ENCODE data around the gene GREB1L.

GREB1L gene

DNA sequence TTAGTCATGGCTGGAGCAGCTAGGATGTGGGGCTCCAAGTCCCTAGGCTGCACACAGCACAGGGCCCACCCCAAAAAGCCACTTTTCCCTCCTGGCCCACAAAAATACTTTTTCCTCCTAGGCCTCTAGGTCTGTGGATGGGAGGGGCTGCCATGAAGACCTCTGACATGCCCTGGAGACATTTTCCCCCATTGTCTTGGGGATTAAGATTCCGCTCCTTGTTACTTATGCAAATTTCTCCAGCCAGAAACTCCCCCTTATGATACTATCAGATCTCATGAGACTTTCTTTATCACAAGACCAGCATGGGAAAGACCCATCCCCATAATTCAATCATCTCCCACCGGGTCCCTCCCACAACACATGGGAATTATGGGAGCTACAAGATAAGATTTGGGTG lies 232.6 kb downstream of the GREB1L start:
- FAIRE-seq (no peak), DNase-seq (ENCODE audit: insufficient read length, low spot score) (no peak)
- TF ChIP-seq PAX5 (IDR thresholded peaks at IDR 0.05; ENCODE audit: insufficient read depth, low read length, severe bottlenecking), result no peak

DNA sequence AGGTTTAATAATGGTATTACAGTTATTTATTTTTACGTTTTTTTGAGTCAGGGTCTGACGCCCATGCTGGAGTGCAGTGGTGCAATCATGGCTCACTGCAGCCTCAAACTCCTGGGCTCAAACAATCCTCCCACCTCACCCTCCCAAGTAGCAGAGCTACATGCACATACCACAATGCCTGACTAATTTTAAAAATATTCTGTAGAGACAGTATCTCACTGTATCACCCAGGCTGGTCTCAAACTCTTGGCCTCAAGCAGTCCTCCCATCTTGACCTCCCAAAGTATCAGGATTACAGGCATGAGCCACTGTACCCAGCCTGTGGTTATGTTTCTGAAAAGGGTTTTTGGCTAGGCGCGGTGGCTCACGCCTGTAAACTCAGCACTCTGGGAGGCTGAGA lies 237.7 kb downstream of the GREB1L start:
- DNase-seq (ENCODE audit: insufficient read length, low spot score) (no peak), FAIRE-seq (no peak)
- no peak for TF ChIP-seq POU2F2 (IDR thresholded peaks at IDR 0.05; ENCODE audit: low read depth, low read length)
- no peak for TF ChIP-seq TAF1 (IDR thresholded peaks at IDR 0.05; ENCODE audit: low read depth, low read length)
- TF ChIP-seq SPI1 (IDR thresholded peaks at IDR 0.05; ENCODE audit: low read depth, low read length), result no peak
- TF ChIP-seq PAX5 (IDR thresholded peaks at IDR 0.05; ENCODE audit: insufficient read depth, low read length, severe bottlenecking), result no peak
- no peak for TF ChIP-seq POLR2A (IDR thresholded peaks at IDR 0.05; ENCODE audit: low read depth, low read length)
- no peak for TF ChIP-seq POLR2AphosphoS5 (IDR thresholded peaks at IDR 0.05; ENCODE audit: low read depth, low read length)

DNA sequence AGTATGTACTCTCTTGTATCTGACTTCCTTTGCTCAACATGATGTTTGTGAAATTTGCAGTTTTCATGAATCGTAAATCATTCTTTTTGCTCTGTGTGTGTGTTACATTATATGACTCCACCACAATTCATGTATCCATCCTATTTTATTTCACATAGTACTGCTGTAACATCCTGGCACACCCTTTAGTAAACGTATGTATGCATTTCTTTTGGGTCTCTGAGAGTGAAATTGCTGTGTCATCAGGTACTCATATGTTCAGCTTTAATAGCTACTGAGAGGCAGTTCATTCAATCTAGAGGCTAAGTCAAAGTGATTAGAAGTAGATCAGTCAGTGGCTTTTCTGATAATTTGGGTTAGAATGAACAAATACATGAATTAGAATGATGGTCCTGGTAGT lies 239.7 kb downstream of the GREB1L start:
- TF ChIP-seq PAX5 (IDR thresholded peaks at IDR 0.05; ENCODE audit: insufficient read depth, low read length, severe bottlenecking) (no peak), POU2F2 (IDR thresholded peaks at IDR 0.05; ENCODE audit: low read depth, low read length) (no peak), SPI1 (IDR thresholded peaks at IDR 0.05; ENCODE audit: low read depth, low read length) (no peak), POLR2A (IDR thresholded peaks at IDR 0.05; ENCODE audit: low read depth, low read length) (no peak), POLR2AphosphoS5 (IDR thresholded peaks at IDR 0.05; ENCODE audit: low read depth, low read length) (no peak), TAF1 (IDR thresholded peaks at IDR 0.05; ENCODE audit: low read depth, low read length) (no peak)
- DNase-seq (ENCODE audit: insufficient read length, low spot score) (no peak), FAIRE-seq (no peak)

DNA sequence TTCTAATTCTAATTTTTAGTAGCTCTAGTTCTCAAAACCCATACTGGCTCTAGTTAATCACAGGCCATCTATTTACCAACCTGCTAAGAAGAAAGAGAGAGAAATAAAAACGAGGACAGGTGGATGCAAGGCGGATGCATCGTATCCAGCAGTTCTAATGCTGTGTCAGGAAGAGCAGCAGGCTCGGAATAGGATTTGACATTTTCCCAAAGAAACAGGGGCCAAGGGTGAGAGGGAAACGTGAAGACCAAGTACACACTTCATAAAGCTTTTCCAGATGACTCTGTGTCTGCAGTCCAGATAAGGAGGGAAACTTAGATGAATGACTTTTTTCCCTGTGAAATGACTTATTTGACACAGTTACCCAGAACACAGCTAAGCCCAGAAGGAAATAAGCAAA lies 241.0 kb downstream of the GREB1L start:
- no peak for FAIRE-seq
- no peak for DNase-seq (ENCODE audit: insufficient read length, low spot score)
- TF ChIP-seq POLR2A (IDR thresholded peaks at IDR 0.05; ENCODE audit: low read depth, low read length) (no peak), PAX5 (IDR thresholded peaks at IDR 0.05; ENCODE audit: insufficient read depth, low read length, severe bottlenecking) (no peak), TAF1 (IDR thresholded peaks at IDR 0.05; ENCODE audit: low read depth, low read length) (no peak), POU2F2 (IDR thresholded peaks at IDR 0.05; ENCODE audit: low read depth, low read length) (no peak), SPI1 (IDR thresholded peaks at IDR 0.05; ENCODE audit: low read depth, low read length) (no peak), POLR2AphosphoS5 (IDR thresholded peaks at IDR 0.05; ENCODE audit: low read depth, low read length) (no peak)

DNA sequence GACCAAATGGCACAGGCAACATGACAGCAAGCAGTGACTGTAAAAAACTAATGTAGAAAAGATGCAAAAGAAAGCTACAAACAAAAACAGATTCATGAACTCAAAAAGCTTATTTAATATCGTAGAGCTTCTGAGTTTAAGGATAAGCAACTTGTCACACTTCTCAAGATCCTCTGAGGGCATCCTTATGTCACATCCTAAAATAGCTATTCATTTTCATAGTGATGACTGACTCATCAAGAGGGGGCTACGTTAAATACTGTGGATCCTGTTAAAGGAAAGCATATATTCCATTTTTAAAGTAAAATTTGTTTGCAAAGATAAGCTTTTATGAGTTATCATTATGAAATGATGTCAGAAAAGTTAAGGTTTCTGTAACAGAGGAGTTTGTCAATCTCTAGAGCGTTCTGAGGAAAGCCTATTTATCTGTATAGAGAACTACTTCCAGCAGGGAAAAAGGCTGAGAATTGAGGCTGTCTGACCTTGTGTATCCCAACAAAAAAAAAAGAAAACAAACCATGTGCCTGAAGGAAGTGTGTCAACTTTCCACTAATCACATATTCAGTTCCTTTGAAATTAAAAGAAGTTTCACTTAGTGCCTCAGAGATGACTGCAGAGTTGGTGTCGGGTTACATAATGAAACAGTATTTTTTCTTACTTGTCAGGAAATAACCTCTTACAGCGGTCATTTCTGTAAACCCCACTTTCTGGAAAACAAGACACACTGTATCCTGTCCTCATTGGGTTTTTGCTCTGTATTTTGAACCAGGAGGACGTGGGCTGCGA lies 243.0 kb downstream of the GREB1L start:
- FAIRE-seq (no peak), DNase-seq (ENCODE audit: insufficient read length, low spot score) (no peak)
- TF ChIP-seq SPI1 (IDR thresholded peaks at IDR 0.05; ENCODE audit: low read depth, low read length) (no peak), POU2F2 (IDR thresholded peaks at IDR 0.05; ENCODE audit: low read depth, low read length) (no peak), PAX5 (IDR thresholded peaks at IDR 0.05; ENCODE audit: insufficient read depth, low read length, severe bottlenecking) (no peak), POLR2A (IDR thresholded peaks at IDR 0.05; ENCODE audit: low read depth, low read length) (no peak), POLR2AphosphoS5 (IDR thresholded peaks at IDR 0.05; ENCODE audit: low read depth, low read length) (no peak), TAF1 (IDR thresholded peaks at IDR 0.05; ENCODE audit: low read depth, low read length) (no peak)

DNA sequence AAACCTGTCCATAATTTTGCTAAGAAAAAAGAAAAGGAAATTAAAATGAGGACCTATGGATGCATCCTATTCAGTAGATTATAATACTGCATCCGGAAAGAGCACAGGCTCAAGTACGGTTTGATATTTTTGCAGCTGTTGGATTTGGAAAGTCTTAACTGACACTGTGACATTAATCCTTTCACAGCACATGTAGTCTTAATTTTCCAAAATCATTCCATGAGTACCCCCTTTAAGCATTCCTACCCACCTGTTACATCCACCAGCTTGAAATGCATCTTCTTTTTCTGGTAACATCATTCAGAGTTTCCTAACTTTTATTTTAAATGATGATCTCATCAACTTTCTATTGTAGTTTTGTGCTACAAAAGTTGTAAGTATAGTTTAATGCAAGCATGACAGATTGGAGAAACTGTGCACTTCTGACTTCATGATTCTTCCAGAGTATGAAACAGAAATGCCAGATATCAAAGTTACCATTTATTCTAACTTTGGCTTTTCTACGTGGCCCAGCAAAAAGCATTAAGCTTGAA lies 244.9 kb downstream of the GREB1L start:
- no peak for FAIRE-seq
- TF ChIP-seq POU2F2 (IDR thresholded peaks at IDR 0.05; ENCODE audit: low read depth, low read length) (no peak), POLR2A (IDR thresholded peaks at IDR 0.05; ENCODE audit: low read depth, low read length) (no peak), PAX5 (IDR thresholded peaks at IDR 0.05; ENCODE audit: insufficient read depth, low read length, severe bottlenecking) (no peak), TAF1 (IDR thresholded peaks at IDR 0.05; ENCODE audit: low read depth, low read length) (no peak), POLR2AphosphoS5 (IDR thresholded peaks at IDR 0.05; ENCODE audit: low read depth, low read length) (no peak), SPI1 (IDR thresholded peaks at IDR 0.05; ENCODE audit: low read depth, low read length) (no peak)
- no peak for DNase-seq (ENCODE audit: insufficient read length, low spot score)

DNA sequence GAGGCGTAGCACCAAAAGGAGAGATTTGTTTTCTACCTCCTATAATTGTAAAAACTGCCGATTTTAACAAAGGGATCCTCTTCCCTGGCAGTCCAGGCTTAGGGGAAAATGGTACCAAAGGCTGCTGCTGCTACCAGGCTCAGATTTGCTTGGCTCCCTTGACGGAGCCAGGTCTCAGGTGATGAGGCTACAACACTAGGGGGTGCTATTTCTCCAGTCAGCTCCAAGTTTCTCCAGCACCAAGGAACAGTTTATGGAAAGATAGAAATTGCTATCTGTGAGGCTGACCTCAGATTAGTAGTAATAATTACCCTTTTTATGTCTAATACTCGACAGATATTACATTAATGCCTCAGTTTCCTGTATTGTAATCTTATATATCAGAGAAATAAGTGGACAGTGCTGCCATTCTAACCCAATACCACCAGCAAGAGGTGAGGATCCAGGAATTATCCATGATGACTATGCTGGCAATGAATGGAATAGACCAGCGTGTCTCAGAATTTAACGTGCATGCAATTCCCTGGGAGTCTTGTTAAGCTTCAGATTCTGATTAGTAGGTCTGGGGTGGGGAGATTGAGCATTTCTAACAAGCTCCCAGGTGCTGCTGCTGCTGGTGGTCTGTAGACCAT lies 247.2 kb downstream of the GREB1L start:
- peak; percentile 89 for FAIRE-seq
- TF ChIP-seq POLR2A (IDR thresholded peaks at IDR 0.05; ENCODE audit: low read depth, low read length) (no peak), POLR2AphosphoS5 (IDR thresholded peaks at IDR 0.05; ENCODE audit: low read depth, low read length) (no peak), PAX5 (IDR thresholded peaks at IDR 0.05; ENCODE audit: insufficient read depth, low read length, severe bottlenecking) (no peak), POU2F2 (IDR thresholded peaks at IDR 0.05; ENCODE audit: low read depth, low read length) (no peak), TAF1 (IDR thresholded peaks at IDR 0.05; ENCODE audit: low read depth, low read length) (no peak), SPI1 (IDR thresholded peaks at IDR 0.05; ENCODE audit: low read depth, low read length) (no peak)
- peak; percentile 50 for DNase-seq (ENCODE audit: insufficient read length, low spot score)

DNA sequence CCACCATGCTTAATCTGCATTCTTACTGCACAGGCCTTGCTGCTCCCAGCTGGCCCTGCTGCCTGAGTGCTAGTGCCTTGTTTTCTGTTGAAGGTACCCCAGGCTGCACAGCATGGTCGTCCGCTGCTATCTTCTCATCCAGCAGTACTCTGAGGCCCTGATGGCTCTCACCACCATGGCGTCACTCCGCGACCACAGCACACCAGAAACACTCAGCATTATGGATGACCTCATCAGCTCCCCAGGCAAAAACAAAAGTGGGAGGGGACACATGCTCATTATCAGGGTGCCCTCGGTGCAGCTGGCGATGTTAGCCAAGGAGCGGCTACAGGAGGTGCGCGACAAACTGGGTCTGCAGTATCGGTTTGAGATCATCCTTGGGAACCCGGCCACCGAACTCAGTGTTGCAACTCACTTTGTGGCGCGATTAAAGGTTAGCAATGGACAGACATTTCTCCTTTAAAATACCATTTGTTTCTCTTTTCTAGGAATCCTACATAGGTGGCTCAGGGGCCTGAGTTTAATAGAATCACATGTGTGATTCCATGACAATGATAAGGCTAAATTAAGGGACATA lies 248.0 kb downstream of the GREB1L start:
- DNase-seq (ENCODE audit: insufficient read length, low spot score), result no peak
- no peak for FAIRE-seq
- TF ChIP-seq POLR2A (IDR thresholded peaks at IDR 0.05; ENCODE audit: low read depth, low read length) (no peak), POLR2AphosphoS5 (IDR thresholded peaks at IDR 0.05; ENCODE audit: low read depth, low read length) (no peak), POU2F2 (IDR thresholded peaks at IDR 0.05; ENCODE audit: low read depth, low read length) (no peak), PAX5 (IDR thresholded peaks at IDR 0.05; ENCODE audit: insufficient read depth, low read length, severe bottlenecking) (no peak), TAF1 (IDR thresholded peaks at IDR 0.05; ENCODE audit: low read depth, low read length) (no peak), SPI1 (IDR thresholded peaks at IDR 0.05; ENCODE audit: low read depth, low read length) (no peak)

DNA sequence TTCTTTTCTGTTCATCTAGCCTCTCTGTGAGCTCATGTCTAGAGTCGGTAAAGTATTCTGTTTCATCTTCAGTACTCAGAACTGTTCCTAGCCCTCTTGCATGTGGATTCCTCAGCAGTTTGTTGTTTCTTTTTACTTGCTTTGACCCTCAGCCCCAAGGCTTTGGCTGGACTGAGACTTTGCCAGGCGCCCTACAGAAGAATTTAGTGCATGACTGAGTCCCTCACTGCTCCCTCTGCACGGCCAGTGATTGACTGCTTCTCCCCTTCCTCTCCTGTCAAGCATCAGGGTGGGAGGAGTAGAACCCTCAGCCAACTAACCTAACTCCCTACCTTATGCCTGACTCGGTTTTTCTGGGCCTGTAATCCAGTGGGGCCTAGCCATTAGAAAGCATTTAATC lies 248.7 kb downstream of the GREB1L start:
- FAIRE-seq, result no peak

More for the DNA sequence above, 248.7 kb downstream of the GREB1L start:
- DNase-seq (ENCODE audit: insufficient read length, low spot score), result no peak
- TF ChIP-seq TAF1 (IDR thresholded peaks at IDR 0.05; ENCODE audit: low read depth, low read length) (no peak), POLR2A (IDR thresholded peaks at IDR 0.05; ENCODE audit: low read depth, low read length) (no peak), PAX5 (IDR thresholded peaks at IDR 0.05; ENCODE audit: insufficient read depth, low read length, severe bottlenecking) (no peak), POU2F2 (IDR thresholded peaks at IDR 0.05; ENCODE audit: low read depth, low read length) (no peak), POLR2AphosphoS5 (IDR thresholded peaks at IDR 0.05; ENCODE audit: low read depth, low read length) (no peak), SPI1 (IDR thresholded peaks at IDR 0.05; ENCODE audit: low read depth, low read length) (no peak)
